ENCODE data around the gene ACSS1.

Gene ACSS1

DNA sequence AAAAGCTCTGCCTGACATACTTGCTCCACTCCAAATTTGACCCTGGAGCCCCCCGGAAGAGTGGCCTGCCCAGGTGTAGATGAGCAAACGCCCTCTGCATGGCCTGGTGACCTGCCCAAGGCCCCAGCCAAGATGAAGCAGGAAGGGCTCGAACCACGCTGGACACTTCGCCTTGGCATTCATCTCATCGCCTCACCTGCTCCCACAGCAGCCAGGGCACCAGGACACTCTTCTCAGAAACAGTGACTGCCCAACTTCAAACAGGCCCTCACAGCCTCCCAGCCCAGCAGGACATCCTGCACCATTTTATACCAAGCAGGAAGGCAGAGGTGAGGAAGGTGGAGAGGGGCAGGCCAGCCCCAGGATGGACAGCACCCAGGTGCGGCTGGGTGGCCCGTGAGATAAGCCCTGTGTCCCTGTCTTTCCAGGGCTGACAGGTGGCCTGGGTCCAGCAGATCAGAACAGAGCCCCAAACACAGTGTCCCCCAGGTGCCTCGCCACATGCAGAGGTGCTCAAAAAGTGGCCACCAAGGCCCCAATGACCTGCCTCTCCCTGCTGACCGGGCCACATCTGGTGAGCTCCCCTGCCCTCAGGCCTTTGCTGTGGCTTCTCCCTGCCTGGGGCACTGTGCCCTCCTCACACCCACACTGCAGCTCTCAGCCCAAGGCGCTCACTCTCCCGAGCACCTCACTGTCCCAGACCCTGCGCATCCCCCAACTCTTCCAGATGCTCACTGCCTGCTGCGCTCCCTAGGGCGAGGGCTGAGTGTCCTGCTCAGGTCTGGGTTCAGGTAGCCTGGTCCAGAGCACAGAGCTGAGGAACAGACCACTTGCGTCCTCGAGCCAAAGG is 7.2 kb downstream of the ACSS1 start:
- H3K4me3 ChIP-seq (ENCODE audit: low read length): no peak overlapping the region
- TF ChIP-seq, protein P1, sequence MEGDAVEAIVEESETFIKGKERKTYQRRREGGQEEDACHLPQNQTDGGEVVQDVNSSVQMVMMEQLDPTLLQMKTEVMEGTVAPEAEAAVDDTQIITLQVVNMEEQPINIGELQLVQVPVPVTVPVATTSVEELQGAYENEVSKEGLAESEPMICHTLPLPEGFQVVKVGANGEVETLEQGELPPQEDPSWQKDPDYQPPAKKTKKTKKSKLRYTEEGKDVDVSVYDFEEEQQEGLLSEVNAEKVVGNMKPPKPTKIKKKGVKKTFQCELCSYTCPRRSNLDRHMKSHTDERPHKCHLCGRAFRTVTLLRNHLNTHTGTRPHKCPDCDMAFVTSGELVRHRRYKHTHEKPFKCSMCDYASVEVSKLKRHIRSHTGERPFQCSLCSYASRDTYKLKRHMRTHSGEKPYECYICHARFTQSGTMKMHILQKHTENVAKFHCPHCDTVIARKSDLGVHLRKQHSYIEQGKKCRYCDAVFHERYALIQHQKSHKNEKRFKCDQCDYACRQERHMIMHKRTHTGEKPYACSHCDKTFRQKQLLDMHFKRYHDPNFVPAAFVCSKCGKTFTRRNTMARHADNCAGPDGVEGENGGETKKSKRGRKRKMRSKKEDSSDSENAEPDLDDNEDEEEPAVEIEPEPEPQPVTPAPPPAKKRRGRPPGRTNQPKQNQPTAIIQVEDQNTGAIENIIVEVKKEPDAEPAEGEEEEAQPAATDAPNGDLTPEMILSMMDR (IDR thresholded peaks at IDR 0.05; ENCODE audit: insufficient read depth, low read depth, low read length, missing control alignments): no peak
- no peak for DNase-seq (ENCODE audit: low read depth)

DNA sequence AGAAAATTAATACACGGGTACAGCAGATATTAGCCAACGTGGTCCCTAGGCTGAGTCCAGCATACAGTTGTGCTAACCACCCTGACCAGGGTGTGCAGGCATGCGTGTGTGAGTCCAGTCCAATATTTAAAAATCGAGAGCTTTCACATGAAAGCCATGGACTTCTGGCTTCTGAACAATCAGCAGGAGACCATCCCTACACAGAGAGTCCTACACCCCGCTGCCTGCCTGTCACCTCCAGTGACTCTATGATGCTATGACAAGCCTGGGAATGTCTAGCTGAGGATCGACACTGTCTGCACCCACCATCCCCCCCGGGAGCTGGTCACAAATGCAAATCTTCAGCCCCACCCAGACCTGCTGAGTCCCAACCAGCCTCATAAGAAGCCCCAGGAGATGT is 7.9 kb downstream of the ACSS1 start:
- H3K4me3 ChIP-seq (ENCODE audit: low read length): no peak overlapping the region

DNA sequence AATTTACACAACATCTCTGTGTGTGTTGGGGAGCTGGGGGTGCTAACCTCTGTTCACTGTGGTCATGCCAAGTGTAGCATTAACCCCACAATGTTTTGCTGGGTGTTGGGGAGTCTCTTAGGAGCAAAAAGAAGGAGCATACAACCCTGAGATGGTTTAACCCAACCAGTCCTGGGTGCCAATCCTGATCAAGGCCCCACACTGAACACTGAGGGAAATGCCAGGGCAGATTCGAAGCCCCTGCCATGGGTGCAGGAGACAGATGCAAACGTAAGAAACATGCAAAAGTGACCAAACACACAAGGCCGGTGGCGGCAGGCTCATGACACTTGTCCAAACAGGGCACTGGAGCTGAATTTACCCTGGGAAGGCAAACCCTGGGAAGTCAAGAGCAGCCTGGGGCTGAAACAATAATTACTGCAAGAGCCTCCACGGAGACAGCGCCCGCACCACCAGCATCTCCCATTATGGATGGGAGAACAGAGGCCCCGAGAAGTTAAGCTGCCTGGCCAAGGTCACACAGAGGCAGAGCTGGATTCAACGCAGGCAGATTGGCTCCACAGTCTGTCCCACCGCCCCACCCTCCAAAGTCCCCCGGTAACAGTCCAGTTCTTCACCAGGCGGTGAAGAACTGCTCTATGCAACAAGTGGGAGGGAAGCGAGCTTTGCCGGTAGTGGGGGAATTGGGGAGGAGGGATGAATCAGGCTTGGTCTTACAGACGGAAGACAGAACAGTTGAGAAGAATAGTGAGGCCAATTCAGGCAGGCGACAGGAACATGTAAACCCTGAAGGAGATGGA is 8.5 kb downstream of the ACSS1 start:
- TF ChIP-seq, protein P1 (IDR thresholded peaks at IDR 0.05; ENCODE audit: insufficient read depth, low read depth, low read length, missing control alignments): no peak
- DNase-seq (ENCODE audit: low read depth): no peak
- H3K4me3 ChIP-seq (ENCODE audit: low read length): no peak overlapping the region

More for the DNA sequence above, 7.9 kb downstream of the ACSS1 start:
- no peak for DNase-seq (ENCODE audit: low read depth)
- TF ChIP-seq, protein P1 (IDR thresholded peaks at IDR 0.05; ENCODE audit: insufficient read depth, low read depth, low read length, missing control alignments): no peak

DNA sequence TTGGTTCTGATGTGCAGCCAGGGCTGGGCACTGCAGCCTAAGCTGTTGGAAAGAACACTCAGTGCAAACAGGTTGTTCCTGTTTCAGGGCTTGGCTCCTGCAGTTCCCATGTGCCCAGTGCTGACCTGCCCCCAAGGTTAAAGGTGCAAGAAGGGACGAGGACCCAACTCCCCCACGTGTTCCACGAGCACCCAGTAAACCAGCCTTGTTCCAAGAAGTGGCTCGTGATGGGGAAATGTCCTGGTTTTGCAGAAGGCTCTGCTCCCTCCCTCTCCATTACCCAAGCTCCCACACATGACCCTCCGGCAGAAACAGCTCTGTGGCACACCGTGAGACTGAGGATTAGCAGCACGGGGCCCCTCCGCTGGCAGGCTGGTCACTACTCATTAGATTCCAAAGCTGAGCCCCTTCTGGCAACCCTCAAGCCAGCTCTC is 9.4 kb downstream of the ACSS1 start:
- TF ChIP-seq, protein P1 (IDR thresholded peaks at IDR 0.05; ENCODE audit: insufficient read depth, low read depth, low read length, missing control alignments): no peak
- DNase-seq (ENCODE audit: low read depth): no peak
- H3K4me3 ChIP-seq (ENCODE audit: low read length): no peak overlapping the region

DNA sequence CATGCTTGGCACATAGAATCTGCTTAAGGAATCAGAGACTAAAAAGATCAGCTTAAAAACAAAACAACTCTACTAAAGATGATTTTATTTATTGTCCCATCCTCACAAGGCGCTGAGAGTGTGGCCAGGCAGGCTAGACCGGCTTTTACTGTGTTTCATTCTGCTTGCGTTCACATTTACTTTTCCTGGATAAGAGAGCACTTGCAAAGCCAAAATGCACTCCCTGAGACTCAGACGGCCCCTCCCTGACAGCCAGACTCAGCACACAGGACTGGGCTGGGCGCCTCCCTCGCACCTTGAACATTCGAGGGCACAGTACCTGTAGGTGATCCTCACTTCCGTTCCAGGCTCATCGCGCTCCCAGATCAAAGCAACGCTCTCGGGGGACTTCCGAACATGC is 10.2 kb downstream of the ACSS1 start:
- TF ChIP-seq, protein P1 (IDR thresholded peaks at IDR 0.05; ENCODE audit: insufficient read depth, low read depth, low read length, missing control alignments): no peak
- H3K4me3 ChIP-seq (ENCODE audit: low read length): no peak overlapping the region
- peak; percentile 51 for DNase-seq (ENCODE audit: low read depth)

DNA sequence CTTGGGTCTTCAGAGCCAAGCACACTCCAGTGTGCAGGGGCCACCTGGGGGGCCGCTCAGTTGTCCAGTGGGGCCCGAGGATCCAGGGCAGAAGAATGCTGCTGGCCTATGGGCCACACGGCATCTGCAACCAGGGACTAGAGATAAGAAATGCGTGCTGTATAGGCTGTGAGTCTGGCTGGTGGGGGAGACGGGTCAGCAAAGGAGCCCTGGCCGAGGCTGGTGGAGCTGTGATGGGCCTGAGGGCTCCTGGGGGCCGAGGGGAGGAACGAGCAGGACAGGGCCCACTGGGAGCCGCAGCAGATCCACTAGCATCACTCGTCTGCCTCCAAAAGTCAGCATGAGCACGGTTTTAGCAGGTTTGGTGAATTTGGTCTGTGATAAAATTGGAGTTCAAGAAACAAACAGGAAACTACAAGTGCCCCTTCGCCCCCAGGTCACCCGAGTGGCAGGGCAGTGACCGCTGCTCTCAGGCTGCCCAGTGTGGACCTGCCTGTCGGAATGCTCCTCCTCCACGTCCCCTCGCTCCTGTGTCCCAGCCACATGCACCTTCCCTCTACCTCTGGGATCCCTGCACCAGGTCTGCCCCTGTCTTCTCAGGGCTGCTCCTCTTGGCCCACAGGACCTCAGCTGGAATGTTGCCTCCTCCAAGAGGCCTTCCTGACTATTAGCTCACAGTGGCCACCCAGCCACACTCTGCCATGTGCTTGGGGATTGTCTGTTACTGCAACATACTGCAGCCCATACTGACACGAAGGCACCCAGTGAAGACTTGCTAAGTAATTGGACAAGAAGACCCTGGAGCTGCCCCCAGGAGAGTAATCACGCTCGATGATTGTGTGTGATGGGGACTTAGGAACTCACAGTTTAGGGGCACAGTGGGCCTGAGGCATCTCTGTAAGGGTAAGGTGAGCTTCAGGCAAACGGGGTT is 10.9 kb downstream of the ACSS1 start:
- TF ChIP-seq, protein P1 (IDR thresholded peaks at IDR 0.05; ENCODE audit: insufficient read depth, low read depth, low read length, missing control alignments): no peak
- no peak overlapping the region for H3K4me3 ChIP-seq (ENCODE audit: low read length)
- no peak for DNase-seq (ENCODE audit: low read depth)
